ENCODE measurements around the gene FRMD4A.
"Not testable (repeated sequence)": the region's sequence is repeated elsewhere in the genome, so short reads cannot be mapped to it uniquely, and the experiment has no call there.

FRMD4A gene

GRCh38 chr10:13936826-13937225, 393.9 kb downstream of the FRMD4A start:
- no peak for DNase-seq

- DNase-seq, result no peak
Observed at GRCh38 chr10:13930120-13930519, 400.6 kb downstream of the FRMD4A start.

GRCh38 chr10:13928451-13928850, 402.3 kb downstream of the FRMD4A start:
- DNase-seq, result no peak

GRCh38 chr10:13925971-13926780, 404.5 kb downstream of the FRMD4A start:
- DNase-seq, result no peak

GRCh38 chr10:13924040-13924725, 406.5 kb downstream of the FRMD4A start:
- no peak for DNase-seq

- DNase-seq, result no peak
Observed at GRCh38 chr10:13922586-13922985, 408.1 kb downstream of the FRMD4A start.

GRCh38 chr10:13921941-13922340, 408.8 kb downstream of the FRMD4A start:
- DNase-seq, result no peak

- DNase-seq, result not testable (repeated sequence)
Observed at GRCh38 chr10:13921131-13921530, 409.6 kb downstream of the FRMD4A start.

GRCh38 chr10:13920465-13920864, 410.3 kb downstream of the FRMD4A start:
- DNase-seq, result no peak

GRCh38 chr10:13920031-13920430, 410.7 kb downstream of the FRMD4A start:
- no peak for DNase-seq

GRCh38 chr10:13917791-13918190, 412.9 kb downstream of the FRMD4A start:
- DNase-seq, result no peak

- no peak for DNase-seq
Observed at GRCh38 chr10:13916384-13916947, 414.3 kb downstream of the FRMD4A start.

- DNase-seq, result no peak
Observed at GRCh38 chr10:13915710-13916109, 415.0 kb downstream of the FRMD4A start.

- no peak for DNase-seq
Observed at GRCh38 chr10:13913897-13914296, 416.8 kb downstream of the FRMD4A start.

- no peak for DNase-seq
Observed at GRCh38 chr10:13911821-13912520, 418.8 kb downstream of the FRMD4A start.

- DNase-seq, result no peak
Observed at GRCh38 chr10:13909516-13910258, 421.0 kb downstream of the FRMD4A start.

GRCh38 chr10:13908475-13908874, 422.2 kb downstream of the FRMD4A start:
- no peak for DNase-seq

- no peak for DNase-seq
Observed at GRCh38 chr10:13907570-13907969, 423.2 kb downstream of the FRMD4A start.

GRCh38 chr10:13905281-13905680, 425.4 kb downstream of the FRMD4A start:
- no peak for DNase-seq

- no peak for DNase-seq
Observed at GRCh38 chr10:13904064-13904463, 426.7 kb downstream of the FRMD4A start.

GRCh38 chr10:13902868-13903587, 427.7 kb downstream of the FRMD4A start:
- no peak for DNase-seq

GRCh38 chr10:13899941-13900340, 430.8 kb downstream of the FRMD4A start:
- DNase-seq, result no peak

All from NCI-H1092 treated with DMSO at 0.1 percent for 48 hours (cell line).